Fibroblast of pulmonary artery (primary cell): ENCODE results near the gene GSE1.

Source experiments
- DNase-seq: peaks from one replicate; pipeline ENCODE4 v3.0.0-alpha.2; 2010; ENCODE audit warnings: low read depth
- H3K4me3 ChIP-seq: replicated peaks from 2 replicates; pipeline ENCODE4 v1.5.1; 2011; ENCODE audit warnings: low read depth, mild to moderate bottlenecking, control low read depth, low read length, moderate library complexity
- TF ChIP-seq, protein P1 (sequence below): IDR thresholded peaks from 2 replicates; pipeline ENCODE4 v1.5.1; 2011; ENCODE audit warnings: mild to moderate bottlenecking, control low read depth, low read length, inconsistent platforms; ENCODE audit errors: missing control alignments

GSE1 gene

DNA sequence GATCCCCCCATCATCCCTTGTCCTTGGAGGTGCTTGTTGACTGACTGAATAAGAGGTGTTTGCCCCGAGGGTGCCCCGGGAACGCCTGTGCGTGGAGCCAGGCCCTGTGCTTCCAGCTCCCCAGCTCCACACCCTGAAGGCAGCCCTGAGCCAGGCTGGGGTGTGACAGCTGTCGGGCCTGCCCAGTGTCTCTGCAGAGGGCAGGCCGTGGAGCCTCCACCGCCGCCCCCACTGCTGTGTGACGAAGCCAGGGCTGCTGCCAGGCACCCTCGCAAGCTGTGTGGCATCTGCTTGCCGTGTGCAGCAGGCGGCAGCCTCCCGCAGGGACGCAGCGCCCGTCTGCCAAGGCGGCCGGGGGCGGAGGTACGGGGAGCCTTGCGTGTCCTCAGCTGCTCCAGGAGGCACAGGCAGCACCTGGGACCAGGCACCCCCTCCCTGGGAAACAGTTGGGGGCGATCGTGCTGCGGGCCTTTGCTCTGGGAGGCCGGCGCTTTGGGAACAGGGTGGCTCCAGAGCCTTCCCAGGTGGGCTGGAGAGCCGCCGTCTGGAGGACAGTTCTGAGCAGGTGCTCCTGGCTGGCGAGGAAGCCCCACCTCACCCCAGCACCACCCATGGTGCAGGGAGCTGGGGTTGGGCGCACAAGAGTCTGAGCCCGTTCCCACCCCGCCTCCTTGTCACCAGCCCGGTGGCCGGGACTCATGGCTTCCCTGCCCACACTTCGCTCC lies 26.6 kb downstream of the GSE1 start:
- no peak for DNase-seq
- TF ChIP-seq, protein P1, sequence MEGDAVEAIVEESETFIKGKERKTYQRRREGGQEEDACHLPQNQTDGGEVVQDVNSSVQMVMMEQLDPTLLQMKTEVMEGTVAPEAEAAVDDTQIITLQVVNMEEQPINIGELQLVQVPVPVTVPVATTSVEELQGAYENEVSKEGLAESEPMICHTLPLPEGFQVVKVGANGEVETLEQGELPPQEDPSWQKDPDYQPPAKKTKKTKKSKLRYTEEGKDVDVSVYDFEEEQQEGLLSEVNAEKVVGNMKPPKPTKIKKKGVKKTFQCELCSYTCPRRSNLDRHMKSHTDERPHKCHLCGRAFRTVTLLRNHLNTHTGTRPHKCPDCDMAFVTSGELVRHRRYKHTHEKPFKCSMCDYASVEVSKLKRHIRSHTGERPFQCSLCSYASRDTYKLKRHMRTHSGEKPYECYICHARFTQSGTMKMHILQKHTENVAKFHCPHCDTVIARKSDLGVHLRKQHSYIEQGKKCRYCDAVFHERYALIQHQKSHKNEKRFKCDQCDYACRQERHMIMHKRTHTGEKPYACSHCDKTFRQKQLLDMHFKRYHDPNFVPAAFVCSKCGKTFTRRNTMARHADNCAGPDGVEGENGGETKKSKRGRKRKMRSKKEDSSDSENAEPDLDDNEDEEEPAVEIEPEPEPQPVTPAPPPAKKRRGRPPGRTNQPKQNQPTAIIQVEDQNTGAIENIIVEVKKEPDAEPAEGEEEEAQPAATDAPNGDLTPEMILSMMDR, result no peak
- H3K4me3 ChIP-seq, result no peak overlapping the region

DNA sequence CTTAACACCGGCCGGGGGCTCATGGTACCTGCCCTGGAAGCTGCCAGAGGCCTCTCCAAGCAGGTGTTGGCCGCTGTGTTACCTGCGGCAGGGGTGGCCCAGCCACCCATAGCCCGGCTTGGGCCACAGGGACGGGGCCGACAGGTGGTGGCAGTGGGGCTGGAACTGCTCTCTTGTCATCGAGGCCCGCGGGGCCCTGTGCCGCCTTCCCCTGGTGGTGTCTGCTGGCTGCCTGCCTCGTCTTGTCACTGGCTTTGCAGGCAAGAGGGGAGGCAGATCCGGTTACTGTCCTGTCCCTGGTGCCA lies 27.1 kb downstream of the GSE1 start:
- no peak overlapping the region for H3K4me3 ChIP-seq
- no peak for DNase-seq
- TF ChIP-seq, protein P1, result no peak

DNA sequence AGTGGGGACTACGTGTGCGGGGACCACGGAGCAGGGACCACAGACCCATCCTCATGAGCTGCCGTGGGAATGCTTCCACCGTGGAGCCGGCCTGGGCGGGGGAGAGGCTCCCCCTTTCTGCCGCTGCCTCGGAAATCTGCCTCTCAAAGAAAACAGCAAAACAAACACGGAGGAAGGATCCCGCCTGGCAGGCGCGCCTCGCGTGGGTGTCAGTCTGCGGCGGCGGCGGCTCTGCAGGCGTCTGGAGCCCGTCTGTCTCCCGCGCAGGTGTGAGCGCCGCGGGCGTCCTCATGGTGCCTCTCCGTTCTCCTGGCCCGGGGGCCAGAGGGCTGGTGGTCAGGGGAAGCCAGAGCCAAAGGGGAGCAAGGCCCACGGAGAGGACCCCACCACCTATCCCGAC lies 27.5 kb downstream of the GSE1 start:
- DNase-seq, result no peak

DNA sequence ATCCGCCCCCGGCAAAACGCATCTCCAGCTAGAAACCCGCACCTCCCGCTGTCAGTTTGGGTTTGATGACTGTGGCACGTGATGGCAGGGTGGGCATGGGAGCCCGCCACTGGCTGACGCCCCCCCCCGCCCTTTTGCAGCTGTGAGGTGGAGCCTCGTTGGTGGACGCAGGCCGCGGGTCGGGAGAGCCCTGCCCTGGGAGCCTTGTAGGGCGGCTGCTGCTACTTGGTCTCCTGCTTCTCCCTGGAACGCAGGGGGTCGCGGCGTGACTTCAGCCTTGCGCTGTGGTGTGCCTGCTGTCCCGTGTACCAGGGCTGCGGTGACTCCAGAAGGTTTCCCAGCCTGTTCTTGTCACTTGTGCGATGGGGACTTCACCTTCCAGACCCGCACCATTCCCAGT lies 28.2 kb downstream of the GSE1 start:
- DNase-seq, result no peak
- H3K4me3 ChIP-seq, result no peak overlapping the region
- TF ChIP-seq, protein P1, result no peak

More for the DNA sequence above, 27.5 kb downstream of the GSE1 start:
- TF ChIP-seq, protein P1, result no peak
- H3K4me3 ChIP-seq, result no peak overlapping the region

DNA sequence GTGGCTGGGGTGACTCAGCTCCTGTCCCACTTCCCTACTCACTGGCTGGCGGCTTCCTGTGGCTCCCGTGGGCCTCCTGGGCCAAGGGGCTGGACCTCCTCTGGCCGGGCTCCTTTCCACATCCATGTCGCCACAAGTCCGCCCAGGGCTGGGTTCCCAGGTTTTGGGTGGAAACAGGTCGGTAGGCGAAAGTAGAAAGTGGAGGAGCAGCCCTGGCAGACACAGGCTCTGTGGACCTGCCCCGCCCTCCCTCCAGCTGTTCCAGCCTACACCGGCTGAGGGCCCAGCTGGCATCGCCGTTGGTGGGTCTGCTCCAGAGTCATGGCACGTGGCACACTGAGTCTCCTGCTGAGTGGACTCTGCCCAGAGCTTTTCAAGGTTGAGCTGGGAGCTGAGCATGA lies 28.7 kb downstream of the GSE1 start:
- TF ChIP-seq, protein P1, result no peak
- no peak for DNase-seq
- H3K4me3 ChIP-seq, result no peak overlapping the region

DNA sequence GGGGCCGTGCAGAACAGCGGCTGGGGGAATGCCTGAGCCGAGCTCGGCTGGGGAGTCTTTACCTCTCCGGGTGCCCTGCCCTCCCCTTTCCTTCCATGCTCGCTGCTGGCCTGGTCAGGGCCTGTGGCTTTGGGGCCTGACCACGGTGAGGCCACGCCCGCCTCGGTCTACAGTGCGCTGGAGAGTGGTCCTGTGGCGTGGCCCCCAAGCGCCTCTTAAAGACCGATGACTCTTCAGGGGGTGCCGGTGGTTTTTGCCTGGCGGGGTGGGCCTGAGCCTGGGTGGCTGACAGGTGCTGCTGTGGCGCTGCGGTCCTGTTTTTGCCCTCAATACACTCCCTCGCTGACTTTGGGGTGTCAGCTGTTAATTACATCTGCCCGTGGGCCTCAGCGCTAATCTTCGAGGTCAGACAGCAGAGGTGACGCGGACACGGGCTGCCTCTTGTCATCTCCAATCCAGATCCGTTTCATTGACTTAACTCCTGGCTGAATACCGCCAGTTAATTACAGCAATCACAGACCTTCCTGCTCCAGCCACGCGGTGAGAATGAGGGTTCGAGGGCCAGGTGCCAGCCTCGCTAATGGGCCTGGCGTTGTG lies 29.7 kb downstream of the GSE1 start:
- H3K4me3 ChIP-seq, result no peak overlapping the region
- DNase-seq, result no peak
- TF ChIP-seq, protein P1, result no peak

DNA sequence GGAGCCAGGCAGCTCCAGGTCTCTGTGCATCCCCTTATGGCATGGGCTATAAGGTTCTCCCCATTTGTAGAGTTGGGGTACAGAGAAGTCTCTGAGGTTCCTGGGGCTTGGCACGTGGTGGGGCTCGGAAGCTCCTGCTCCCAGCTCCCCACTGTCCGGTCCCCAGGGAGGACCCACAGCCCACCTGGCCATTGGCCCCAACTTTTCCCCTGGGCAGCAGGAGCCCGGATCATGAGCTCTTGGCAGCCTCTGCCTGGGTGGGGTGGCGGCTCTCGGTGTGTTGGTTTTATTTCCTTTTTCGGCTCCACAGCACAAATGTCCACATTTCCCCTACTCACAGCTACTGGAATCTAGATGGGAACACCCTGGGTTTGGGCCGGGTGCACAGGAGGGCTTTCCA lies 30.5 kb downstream of the GSE1 start:
- TF ChIP-seq, protein P1, result no peak
- no peak for DNase-seq
- no peak overlapping the region for H3K4me3 ChIP-seq
